ENCODE measurements around the gene FITM1.

- no peak for TF ChIP-seq CTCF (IDR thresholded peaks at IDR 0.05; ENCODE audit: low read depth, low read length, poor library complexity, severe bottlenecking)
- no peak for TF ChIP-seq EZH2phosphoT487 (IDR thresholded peaks at IDR 0.05; ENCODE audit: borderline replicate concordance, low read length)
Measured at GRCh38 chr14:24162093-24162492, 31.6 kb downstream of the FITM1 start.

Data from DOHH2 (cell line).